HCT116 (cell line): ENCODE results near the gene NUP50. TPM values are rescaled to one million over a fixed set of nuclear protein-coding genes. Genes with fewer than 3 reads are reported as not detected.

Experiments
- ATAC-seq: fragments of 200-7000 bp; cut with Tn5 transposase; 2 replicates; pipeline ENCODE4 v1.9.1; 2020; ENCODE audit warnings: mild to moderate bottlenecking, moderate library complexity
- BruUV-seq: library from RNA; stranded (reverse); fragments of 400-500 nt; replicated peaks from 2 replicates; lab custom pipeline; 2021; lab: Mats Ljungman, UMichigan
- CTCF ChIA-PET: fragments of 300-600 bp; sonication (Branson Sonifier 250); formaldehyde crosslinking; loops from one replicate; lab custom pipeline; 2021; ENCODE audit warnings: antibody characterized with exemption; lab: Charles Lee
- POLR2A ChIA-PET: fragments of 300-600, 350-600 bp; sonication (Branson Sonifier 250); formaldehyde crosslinking; loops from one replicate; lab custom pipeline; 2021; ENCODE audit warnings: antibody characterized with exemption; lab: Charles Lee
- RAD21 ChIA-PET, 2 experiments: fragments of 300-600 bp; sonication (Branson Sonifier 250); formaldehyde crosslinking; loops; one replicate each; lab custom pipeline; 2023; ENCODE audit warnings: low total read pairs in 2 of 2; ENCODE audit not compliant: uncharacterized antibody in 2 of 2, unreplicated experiment in 2 of 2, low non-redundant PET in 1 of 2; lab: Charles Lee
- DNase-seq: peaks from one replicate; pipeline ENCODE4 v3.0.0-alpha.2; 2010; ENCODE audit warnings: low read depth, low spot score
- H2AFZ ChIP-seq: fragments of 200-600 bp; shearing (Covaris generic), sonication (generic); 2 replicates; pipeline ENCODE4 v1.6.1; 2017; ENCODE audit warnings: low read depth, mixed run types, mixed read lengths, antibody characterized with exemption, low read length; ENCODE audit not compliant: poor library complexity, severe bottlenecking
- H3K27ac ChIP-seq: 2 replicates; pipeline ENCODE4 v1.5.1; 2012; ENCODE audit warnings: low read depth, low read length
- H3K27me3 ChIP-seq: fragments of 200-600 bp; sonication (generic); 2 replicates; pipeline ENCODE4 v1.6.1; 2016; ENCODE audit warnings: mixed run types, low read length, mixed read lengths; ENCODE audit not compliant: insufficient read depth
- H3K36me3 ChIP-seq, 2 experiments: fragments of 200-500 bp in 1 of 2; fragments of 200-600 bp in 1 of 2; sonication (Bioruptor generic) in 1 of 2; sonication (generic) in 1 of 2; 2 replicates each; pipeline versions ENCODE4 v1.5.1 to v1.6.1; 2014 to 2016; ENCODE audit warnings: low read length in 2 of 2, inconsistent platforms in 1 of 2, mixed read lengths in 1 of 2, mixed run types in 1 of 2; ENCODE audit not compliant: insufficient read depth in 2 of 2, control insufficient read depth in 1 of 2
- H3K4me1 ChIP-seq, 2 experiments: fragments of 200-600 bp in 1 of 2; sonication (generic) in 1 of 2; 2 replicates each; pipeline versions ENCODE4 v1.5.1 to v1.6.1; 2012 to 2017; ENCODE audit warnings: low read length in 2 of 2, inconsistent platforms in 1 of 2, mild to moderate bottlenecking in 1 of 2, mixed read lengths in 1 of 2, mixed run types in 1 of 2, moderate library complexity in 1 of 2; ENCODE audit not compliant: insufficient read depth in 2 of 2, control insufficient read depth in 1 of 2
- H3K4me2 ChIP-seq: fragments of 200-600 bp; sonication (generic); 2 replicates; pipeline ENCODE4 v1.6.1; 2017; ENCODE audit warnings: mixed run types, low read length, mixed read lengths
- H3K4me3 ChIP-seq, 2 experiments: fragments of 200-600 bp in 1 of 2; sonication (generic) in 1 of 2; replicated peaks in 1 of 2; 2 replicates each; pipeline ENCODE4 v1.5.1; 2011 to 2016; ENCODE audit warnings: low read length in 2 of 2, control low read depth in 1 of 2, low read depth in 1 of 2, mild to moderate bottlenecking in 1 of 2, mixed read lengths in 1 of 2, mixed run types in 1 of 2
- H3K79me2 ChIP-seq: fragments of 200-600 bp; sonication (generic); 2 replicates; pipeline ENCODE4 v1.6.1; 2017; ENCODE audit warnings: mild to moderate bottlenecking, mixed run types, low read length, moderate library complexity, mixed read lengths; ENCODE audit not compliant: insufficient read depth
- H3K9ac ChIP-seq: fragments of 200-600 bp; sonication (generic); 2 replicates; pipeline ENCODE4 v1.6.1; 2016; ENCODE audit warnings: low read length, mixed read lengths
- H3K9me2 ChIP-seq: fragments of 200-600 bp; sonication (generic), shearing (Covaris generic); 2 replicates; pipeline ENCODE4 v1.6.1; 2017; ENCODE audit warnings: mixed run types, mild to moderate bottlenecking, moderate library complexity; ENCODE audit not compliant: insufficient read depth
- H3K9me3 ChIP-seq, 2 experiments: fragments of 200-500 bp in 1 of 2; fragments of 200-600 bp in 1 of 2; sonication (Bioruptor generic) in 1 of 2; sonication (generic) in 1 of 2; 2 replicates each; pipeline ENCODE4 v1.6.1; 2014 to 2017; ENCODE audit warnings: low read length in 2 of 2, mixed read lengths in 2 of 2, inconsistent platforms in 1 of 2, low read depth in 1 of 2, mild to moderate bottlenecking in 1 of 2, mixed run types in 1 of 2, moderate library complexity in 1 of 2; ENCODE audit not compliant: control insufficient read depth in 1 of 2, insufficient read depth in 1 of 2
- H4K20me1 ChIP-seq: fragments of 200-600 bp; sonication (generic), shearing (Covaris generic); 2 replicates; pipeline ENCODE4 v1.6.1; 2017; ENCODE audit warnings: mixed run types, mild to moderate bottlenecking, moderate library complexity; ENCODE audit not compliant: insufficient read depth
- CTCF ChIP-seq, 3 experiments: fragments of 200-600 bp in 1 of 3; sonication (generic) in 1 of 3; IDR thresholded peaks in 2 of 3; conservative IDR thresholded peaks in 1 of 3; 2 replicates each; pipeline ENCODE4 v1.5.1; 2012 to 2017; ENCODE audit warnings: low read depth in 2 of 3, low read length in 2 of 3, antibody characterized with exemption in 1 of 3, borderline replicate concordance in 1 of 3, control low read depth in 1 of 3, mild to moderate bottlenecking in 1 of 3, mixed read lengths in 1 of 3, mixed run types in 1 of 3, moderate library complexity in 1 of 3; ENCODE audit not compliant: insufficient read depth in 1 of 3
- ELF1 ChIP-seq: IDR thresholded peaks from 2 replicates; pipeline ENCODE4 v1.6.1; 2012; ENCODE audit warnings: low read depth, borderline replicate concordance
- EZH2 ChIP-seq: fragments of 200-600 bp; sonication (generic); IDR thresholded peaks from 2 replicates; pipeline ENCODE4 v1.6.1; 2017; ENCODE audit warnings: antibody characterized with exemption, mixed run types
- FOSL1 ChIP-seq: IDR thresholded peaks from 2 replicates; pipeline ENCODE4 v1.6.1; 2012; ENCODE audit warnings: low read depth
- REST ChIP-seq: IDR thresholded peaks from 2 replicates; pipeline ENCODE4 v1.6.1; 2012; ENCODE audit warnings: low read depth
- SIN3A ChIP-seq: IDR thresholded peaks from 2 replicates; pipeline ENCODE4 v1.6.1; 2012; ENCODE audit warnings: low read depth
- SRF ChIP-seq: IDR thresholded peaks from 2 replicates; pipeline ENCODE4 v1.6.1; 2012; ENCODE audit warnings: low read depth
- ZNF274 ChIP-seq: fragments of 200-500 bp; sonication (Bioruptor generic); IDR thresholded peaks from 2 replicates; pipeline ENCODE4 v1.6.1; 2014; ENCODE audit warnings: mild to moderate bottlenecking, low read depth, low read length, inconsistent platforms
- intact Hi-C: fragments of 100-400 bp; cut with micrococcal nuclease; formaldehyde crosslinking; loops from 2 replicates; pipeline ENCODE4 v1.10.0; 2022
- total RNA-seq: library from RNA; stranded (reverse); gene quantifications from one replicate; pipeline ENCODE4 v1.2.1, GENCODE V29; 2021; ENCODE audit not compliant: unreplicated experiment

Gene NUP50
- total RNA-seq, 1 experiment from 2014 or later: 102 TPM

- Histone ChIP-seq H3K4me1 (no peaks in the 10 kb centered on the region), H3K9ac (no peak overlapping the region), H3K27ac (no peak overlapping the region), H3K27me3 (no peaks in the 10 kb centered on the region), H3K36me3 (no peaks in the 10 kb centered on the region), H3K4me3 (no peak overlapping the region), H2AFZ (no peak overlapping the region), H3K9me2 (no peaks in the 10 kb centered on the region), H3K9me3 (no peaks in the 10 kb centered on the region), H4K20me1 (no peaks in the 10 kb centered on the region), H3K79me2 (peaks cover 28% of the 10 kb centered on the region), H3K4me2 (no peak overlapping the region)
- BruUV-seq: no TSS peak
- ChIA-PET POLR2A (no interaction called here), RAD21 (no interaction called here), CTCF (no interaction called here)
- no peak for TF ChIP-seq ZNF274
- TF ChIP-seq REST: no peak
- ATAC-seq: no peak
- no peak for DNase-seq
- intact Hi-C loops: no loop called here
Measured at GRCh38 chr22:45218976-45219375, 55.3 kb downstream of the NUP50 start.

GRCh38 chr22:45221201-45221600 lies 57.5 kb downstream of the NUP50 start:
- intact Hi-C loops: no loop called here
- H3K79me2 ChIP-seq: peaks cover 25% of the 10 kb centered on the region

More at GRCh38 chr22:45221201-45221600, 57.5 kb downstream of the NUP50 start:
- no peak overlapping the region for H3K9ac ChIP-seq
- no TSS peak for BruUV-seq
- no peaks in the 10 kb centered on the region for H3K36me3 ChIP-seq
- TF ChIP-seq CTCF (IDR thresholded peaks at IDR 0.05 in 2 of 3, conservative IDR thresholded peaks at IDR 0.05 in 1 of 3; ENCODE audit: borderline replicate concordance in 1 of 3, insufficient read depth in 1 of 3, low read depth in 2 of 3, low read length in 2 of 3) (no peak), SIN3A (no peak), EZH2 (no peak), ELF1 (no peak), SRF (no peak), FOSL1 (no peak)
- TF ChIP-seq, all 23 proteins: peak for 0
- Histone ChIP-seq H4K20me1 (no peaks in the 10 kb centered on the region), H3K9me3 (no peaks in the 10 kb centered on the region), H3K27me3 (no peaks in the 10 kb centered on the region), H3K27ac (no peak overlapping the region), H2AFZ (no peak overlapping the region), H3K4me2 (no peak overlapping the region), H3K4me3 (no peak overlapping the region), H3K4me1 (no peaks in the 10 kb centered on the region), H3K9me2 (no peaks in the 10 kb centered on the region)
- ChIA-PET POLR2A (no interaction called here), RAD21 (no interaction called here), CTCF (no interaction called here)
- DNase-seq (no peak), ATAC-seq (no peak)
